ELF-1 (cell line): Measurements from ENCODE around the gene PDZD8.
"Not testable (repeated sequence)": the region's sequence is repeated elsewhere in the genome, so short reads cannot be mapped to it uniquely, and the experiment has no call there.

Experiments
- DNase-seq: peaks from one replicate; pipeline ENCODE4 v3.0.0-alpha.2; 2016; ENCODE audit warnings: low read depth, low spot score

Gene PDZD8

DNA sequence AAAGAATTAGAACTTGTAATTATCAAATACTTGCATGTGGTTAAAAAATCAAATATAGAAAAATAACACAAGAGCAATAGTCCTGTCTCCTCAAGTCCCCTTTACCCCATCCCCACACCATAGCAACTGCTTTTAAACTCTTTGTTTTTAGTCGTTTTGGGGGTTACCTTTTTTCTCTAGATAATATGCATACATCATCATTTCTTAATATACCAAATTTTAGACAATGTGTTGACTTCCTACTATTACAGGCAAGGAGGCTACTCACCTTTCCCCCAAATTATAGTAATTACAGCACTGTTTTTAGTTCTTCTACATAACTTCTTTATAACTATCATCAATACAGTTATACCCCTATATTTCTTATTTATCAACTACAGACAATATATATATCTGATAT lies 77.0 kb downstream of the PDZD8 start:
- DNase-seq: no peak

DNA sequence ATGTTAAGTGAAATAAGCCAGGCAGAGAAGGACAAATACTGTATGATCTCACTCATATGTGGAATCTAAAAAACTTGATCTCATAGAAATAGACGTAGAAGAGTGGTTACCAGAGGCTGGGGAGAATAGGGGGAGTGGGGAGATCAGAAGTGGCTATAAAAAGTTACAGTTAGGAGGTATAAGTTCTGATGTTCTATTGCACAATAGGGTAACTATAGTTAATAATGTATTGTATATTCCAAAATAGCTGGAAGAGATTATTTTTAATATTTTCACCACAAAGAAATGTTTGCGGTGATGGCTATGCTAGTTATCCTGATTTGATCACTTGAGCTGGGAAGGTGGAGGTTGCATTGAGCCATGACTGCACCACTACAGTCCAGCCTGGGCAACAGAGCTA lies 80.5 kb downstream of the PDZD8 start:
- no peak for DNase-seq

DNA sequence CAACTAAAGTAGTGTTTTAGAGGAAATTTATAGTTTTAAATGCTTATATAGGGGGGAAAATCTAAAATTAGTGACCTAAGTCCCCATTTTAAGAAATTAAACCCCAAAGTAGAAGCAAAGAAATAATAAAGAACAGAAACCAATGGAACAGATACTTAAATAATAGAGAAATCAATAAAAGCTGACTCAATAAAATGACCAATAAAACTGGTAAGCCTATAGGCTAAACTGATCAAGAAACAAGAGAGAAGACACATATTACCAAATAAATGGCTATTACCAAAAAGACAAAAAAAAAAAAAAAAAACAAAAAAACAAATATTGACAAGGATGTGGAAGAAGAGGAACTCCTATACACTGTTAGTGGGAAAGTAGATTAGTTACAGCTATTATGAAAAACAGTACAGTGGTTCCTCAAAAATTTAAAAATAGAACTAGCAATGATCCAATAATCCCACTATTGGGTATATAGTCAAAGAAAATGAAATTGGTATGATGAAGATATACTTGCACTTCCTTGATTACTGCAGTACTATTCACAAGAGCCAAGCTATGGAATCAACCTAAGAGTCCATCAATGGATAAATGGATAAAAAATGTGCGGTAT lies 81.1 kb downstream of the PDZD8 start:
- DNase-seq: no peak

DNA sequence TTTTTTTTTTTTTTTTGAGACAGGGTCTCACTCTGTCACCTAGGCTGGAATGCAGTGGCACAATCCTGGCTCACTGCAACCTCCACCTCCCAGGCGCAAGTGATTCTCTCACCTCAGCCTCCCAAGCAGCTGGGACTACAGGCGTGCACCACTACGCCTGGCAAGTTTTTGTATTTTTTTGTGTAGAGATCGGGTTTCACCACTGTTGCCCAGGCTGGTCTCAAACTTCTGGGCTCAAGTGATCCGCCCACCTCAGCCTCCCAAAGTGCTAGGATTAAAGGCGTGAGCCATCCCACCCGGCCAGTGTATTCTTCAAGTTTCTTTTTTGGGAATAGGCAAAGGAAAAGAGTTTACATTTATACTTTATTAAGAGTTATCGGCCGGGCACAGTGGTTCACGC lies 84.4 kb downstream of the PDZD8 start:
- DNase-seq: not testable (repeated sequence)

DNA sequence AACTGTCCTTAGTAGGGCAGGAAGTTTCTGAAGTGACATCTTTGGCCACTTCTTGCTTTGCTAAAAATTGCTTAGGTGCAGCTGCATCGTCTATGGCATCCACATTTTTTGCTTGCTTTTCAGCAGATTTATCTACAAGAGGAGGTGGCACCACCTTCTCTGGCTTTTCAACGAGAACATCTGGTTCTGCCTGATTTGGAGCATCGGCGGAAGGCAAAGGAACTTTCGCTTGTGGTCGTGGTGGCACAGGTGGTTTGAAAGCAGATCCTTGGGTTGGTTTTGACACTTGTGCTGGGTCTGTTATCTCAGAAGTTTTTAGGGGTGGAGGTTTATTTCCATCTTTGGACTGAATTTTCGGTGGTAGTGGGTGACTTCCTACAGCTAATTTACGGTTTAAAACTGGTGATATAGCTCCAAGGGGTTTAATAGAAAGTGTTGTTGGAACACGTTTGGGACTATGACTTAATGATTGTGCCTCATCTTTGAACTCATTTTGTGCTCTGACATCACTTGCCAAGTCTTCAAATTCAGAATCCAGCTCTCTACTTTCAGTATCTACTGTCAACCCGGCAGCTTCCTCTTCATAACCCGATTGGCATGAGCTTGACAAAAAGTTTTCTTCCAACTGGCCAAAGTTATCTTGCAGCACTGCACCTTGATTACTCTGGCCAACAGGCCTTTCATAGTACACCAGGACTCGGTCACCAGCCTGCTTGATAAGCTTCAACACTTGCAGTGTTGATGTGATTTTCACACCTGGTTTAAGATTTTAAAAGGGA lies 90.3 kb downstream of the PDZD8 start:
- DNase-seq: no peak

DNA sequence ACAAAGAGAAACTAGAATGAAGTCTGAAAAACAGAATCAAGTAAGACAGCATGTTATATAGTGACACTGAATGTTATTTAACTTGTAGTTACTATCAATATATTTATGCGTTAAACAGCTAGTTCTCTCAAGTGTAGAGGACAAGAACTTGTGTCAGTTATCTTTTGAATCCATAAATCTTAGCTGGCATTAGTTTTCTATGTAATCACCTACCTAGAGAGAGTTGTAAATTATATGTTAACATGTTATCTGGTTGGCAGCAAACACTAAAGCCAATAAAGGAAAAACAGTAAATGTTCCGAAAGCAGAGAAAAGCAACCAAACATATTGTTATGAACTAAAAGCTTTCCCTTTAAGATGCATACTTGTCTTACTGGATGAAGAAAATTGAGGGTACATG lies 97.6 kb downstream of the PDZD8 start:
- no peak for DNase-seq

DNA sequence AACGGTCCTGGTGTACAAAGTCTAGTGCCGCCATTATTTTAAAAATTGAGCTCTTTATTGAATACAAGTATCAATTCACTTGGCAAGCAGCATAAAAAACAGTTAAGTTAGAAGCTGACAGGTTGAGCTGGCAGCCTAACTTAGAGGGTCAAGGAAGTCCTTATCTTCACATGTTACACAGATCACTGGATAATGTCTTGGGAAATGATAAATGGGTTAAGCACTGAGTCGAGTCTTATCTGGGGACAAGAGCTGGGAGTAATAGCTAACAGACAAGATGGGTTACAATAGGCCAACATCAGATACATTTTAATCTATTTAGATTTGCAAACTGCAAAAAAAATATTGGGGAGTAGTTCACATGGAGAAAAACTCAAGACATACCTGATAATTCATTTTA lies 100.1 kb downstream of the PDZD8 start:
- DNase-seq: no peak

DNA sequence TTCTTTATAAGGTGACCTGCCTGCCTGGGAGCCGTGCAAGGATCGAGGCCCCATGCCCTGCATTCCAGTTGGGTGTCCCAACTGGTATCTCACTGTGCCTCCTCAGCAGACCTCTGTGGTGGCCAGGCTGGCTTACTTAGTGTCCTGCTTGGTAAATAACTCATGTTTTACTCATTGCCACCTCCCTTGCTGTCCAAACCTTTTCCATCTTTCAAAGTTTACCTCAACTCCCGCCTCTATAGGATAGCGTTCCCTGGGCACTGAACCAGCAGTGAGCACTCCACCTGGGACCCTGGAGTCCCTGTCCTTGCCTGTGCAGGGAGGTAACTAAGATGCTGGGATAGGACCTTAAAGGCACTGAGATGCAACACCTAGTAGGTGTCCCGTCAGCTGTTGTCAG lies 100.7 kb downstream of the PDZD8 start:
- DNase-seq: no peak

DNA sequence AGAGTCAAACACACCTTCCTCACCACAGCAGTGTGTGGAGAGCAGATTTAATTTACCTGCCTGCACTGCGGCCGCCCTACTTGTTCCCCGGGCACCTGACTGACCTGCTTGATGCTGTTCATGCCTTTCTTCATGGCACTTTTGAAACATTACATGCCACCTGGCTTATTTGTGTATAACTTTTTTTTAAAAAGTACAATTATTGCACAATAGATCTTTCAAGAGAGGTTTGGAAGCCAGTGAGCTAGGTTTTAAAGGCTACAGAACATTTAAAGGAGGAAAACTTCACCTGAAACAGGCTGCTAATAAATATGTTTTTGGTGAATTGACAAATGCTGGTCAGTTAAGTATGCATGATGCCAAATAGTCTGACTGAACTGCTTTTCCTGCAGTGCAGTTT lies 101.3 kb downstream of the PDZD8 start:
- no peak for DNase-seq

DNA sequence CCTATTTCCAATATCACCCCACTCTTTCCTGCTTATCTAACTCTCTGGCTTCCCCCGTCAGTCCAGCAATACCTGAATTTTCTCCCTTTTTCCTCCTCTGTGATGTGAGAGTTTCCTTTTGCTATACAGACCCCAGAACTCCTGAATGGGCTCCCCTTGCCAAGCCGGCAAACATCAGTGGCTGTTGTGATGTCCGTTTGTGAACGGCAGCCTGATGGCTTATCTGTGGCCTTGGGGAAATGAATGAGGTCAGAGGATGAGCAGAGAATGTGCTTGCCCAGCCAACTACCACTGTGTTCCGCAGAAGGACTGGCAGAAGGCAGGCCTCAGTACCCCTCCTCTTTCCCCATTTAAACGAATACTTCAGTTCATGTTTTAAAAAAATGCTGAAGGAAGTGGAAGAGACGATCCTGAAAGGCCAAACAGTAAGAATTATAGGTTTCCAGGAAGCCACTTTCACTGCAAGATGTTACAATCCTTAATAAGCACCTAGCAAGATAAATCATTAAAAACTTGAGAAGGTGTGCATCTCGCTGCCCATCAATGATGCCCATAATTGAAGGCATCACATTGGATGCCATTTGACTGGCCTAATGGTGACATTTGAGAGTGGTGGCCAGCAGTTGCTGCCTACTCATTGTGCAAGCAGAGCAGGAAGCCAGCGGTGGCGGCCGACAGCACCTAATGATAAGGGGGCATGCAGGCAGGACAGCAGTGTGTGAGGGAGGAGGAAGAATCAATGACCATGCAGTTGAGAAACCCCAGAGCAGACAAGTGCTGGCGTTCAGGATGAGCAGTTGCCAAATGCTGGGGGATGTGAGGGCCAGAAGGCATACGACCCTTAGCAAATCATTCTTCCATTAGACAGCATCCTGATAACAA lies 102.8 kb downstream of the PDZD8 start:
- no peak for DNase-seq

DNA sequence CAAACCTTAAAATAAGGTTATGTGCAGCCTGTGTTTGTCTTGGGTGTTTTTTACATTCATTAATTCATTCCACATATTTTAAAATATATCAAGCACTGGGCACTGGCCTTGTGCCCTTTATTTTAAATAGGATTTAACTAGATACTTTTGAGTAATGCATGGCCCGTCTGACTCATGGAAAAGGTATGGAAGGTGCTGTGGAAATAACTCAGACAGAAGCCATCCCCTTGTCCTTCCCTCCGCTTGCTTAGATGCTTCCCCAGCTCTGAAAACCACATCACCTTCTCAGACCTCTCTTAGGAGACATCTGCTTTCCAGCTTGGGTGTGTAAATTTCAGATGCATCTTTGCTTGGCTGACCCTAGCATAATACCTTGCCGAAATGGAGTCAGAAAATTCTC lies 103.8 kb downstream of the PDZD8 start:
- DNase-seq: no peak

DNA sequence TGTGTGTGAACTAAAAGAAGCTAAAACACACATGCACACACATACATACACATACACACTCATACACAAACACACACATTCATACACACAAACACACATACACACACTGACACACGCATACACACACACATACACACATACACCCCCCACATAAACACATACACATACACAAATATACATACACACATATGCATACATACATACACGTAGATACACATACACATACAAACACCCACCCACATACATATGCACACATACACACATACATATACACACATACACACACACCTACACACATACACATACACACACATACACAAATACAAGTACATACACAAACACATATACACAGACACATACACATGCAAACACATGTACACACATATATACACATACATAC lies 106.3 kb downstream of the PDZD8 start:
- no peak for DNase-seq

DNA sequence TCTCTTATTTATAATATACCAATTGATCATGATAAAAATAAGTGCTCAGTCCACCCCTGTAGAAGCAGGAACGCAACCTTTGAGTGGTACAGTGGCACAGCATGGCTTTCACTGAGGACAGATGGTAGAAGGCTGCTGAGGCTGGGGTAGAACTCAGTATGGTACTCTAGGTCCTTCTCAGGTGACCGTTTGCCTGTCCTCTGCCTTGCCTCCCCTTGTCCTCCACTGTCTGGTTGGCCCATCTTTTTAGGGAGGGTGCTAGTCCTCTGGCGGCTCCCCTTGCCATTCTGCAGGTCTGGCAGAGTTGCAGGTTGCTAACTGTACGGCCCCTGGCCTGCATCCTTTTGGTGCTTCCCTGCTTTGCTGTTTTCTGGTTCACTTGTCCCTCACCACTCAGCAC lies 107.0 kb downstream of the PDZD8 start:
- DNase-seq: no peak

DNA sequence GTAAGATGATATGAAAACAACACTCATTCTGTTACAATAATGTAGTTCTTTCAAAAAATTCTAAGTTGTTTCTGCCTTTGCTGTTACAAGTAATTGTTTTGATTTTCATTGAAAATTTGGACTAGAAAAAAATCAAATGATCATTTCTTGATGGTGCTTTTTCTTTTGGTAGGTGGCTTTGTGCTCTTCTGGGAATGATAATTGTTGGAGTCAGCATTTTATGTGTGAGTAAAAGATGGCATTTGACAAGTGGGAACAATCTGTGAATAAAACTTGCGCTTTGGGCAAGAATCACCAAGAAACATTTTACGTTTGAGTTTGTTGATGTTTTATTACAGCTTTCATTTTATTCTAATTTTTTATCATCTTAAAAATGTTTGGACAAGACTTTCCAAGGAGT lies 108.4 kb downstream of the PDZD8 start:
- DNase-seq: no peak

DNA sequence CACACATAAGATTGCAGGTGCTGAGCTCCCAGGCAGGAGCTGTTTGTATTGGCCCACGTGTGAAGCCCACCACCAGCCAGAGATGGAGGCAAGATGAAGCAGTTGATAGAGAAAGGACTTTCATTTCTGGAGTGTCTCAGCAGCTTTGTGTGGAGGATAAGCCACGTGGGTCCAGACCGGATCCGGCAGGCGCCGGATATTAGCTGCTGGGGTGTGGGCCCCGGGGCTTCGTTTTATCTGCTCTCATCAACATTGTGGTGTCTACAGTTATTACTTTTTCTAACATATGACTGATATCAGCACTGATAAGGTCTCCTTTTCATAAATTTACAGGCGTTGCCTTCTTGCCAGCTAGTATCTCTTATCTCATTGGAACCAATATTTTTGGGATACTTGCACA lies 108.8 kb downstream of the PDZD8 start:
- no peak for DNase-seq

DNA sequence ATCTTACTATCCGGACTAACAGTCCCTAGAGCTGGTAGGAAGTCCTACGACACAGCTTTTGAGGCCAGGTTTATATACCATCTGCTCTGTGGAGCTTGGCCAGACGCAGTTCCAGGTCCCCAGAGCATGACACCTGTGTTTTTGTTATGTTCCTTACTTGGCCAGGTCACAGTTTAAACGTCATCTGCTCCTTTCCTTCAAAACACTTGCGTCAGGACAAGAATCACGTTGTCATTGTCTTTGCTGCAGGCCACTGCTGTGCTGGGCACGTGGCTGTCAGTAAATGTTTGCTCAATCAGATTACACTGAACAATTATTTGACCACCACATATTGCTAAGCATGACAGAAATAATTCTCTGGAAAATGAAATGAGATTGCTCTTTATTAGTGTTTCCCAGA lies 110.5 kb downstream of the PDZD8 start:
- DNase-seq: no peak

DNA sequence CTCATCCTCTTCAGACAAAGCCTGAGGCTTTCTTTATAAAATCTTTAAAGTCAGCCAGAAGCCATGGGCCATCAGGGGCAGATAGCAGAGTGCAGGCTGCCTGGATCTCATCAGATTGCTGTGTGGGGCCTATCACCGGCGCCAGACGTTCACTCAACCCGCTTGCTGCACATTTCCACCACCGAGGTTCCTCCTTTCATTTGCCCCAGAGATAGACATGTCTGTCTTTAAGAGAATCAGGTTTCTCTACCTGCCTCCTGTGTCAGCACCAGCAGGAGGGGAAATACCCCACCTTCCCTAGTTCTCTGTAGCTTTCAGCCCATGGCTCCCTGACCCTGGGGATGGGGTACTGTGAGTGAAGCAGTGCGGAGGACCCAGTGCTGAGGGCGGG lies 112.3 kb downstream of the PDZD8 start:
- no peak for DNase-seq

DNA sequence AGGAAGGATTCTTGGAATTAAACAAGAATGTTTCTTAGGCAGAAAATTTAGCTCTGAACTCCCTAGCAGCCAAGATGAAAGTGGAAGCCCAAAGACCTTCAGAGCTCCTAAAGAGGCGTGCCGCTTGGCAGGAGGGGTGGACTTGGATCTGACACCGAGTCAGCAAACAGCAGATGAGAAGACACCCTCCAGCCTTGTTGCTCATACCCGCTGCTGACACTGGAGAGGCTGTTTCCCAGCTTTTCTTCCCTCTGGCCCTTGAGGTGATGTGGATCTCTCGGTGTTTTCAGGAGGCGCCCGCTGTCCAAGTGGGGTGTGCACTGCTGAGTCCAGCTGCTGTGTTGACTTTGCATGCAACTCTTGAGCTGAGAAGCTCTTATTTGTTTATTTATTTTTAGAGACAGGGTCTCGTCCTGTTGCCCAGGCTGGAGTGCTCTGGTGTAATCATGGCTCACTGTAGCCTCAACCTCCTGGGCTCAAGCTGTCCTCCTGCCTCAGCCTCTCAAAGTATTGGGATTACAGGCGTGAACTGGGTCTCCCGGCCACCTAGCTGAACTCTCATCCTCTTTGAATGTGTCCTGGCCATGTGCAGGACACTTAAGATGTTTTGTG lies 112.8 kb downstream of the PDZD8 start:
- DNase-seq: no peak

DNA sequence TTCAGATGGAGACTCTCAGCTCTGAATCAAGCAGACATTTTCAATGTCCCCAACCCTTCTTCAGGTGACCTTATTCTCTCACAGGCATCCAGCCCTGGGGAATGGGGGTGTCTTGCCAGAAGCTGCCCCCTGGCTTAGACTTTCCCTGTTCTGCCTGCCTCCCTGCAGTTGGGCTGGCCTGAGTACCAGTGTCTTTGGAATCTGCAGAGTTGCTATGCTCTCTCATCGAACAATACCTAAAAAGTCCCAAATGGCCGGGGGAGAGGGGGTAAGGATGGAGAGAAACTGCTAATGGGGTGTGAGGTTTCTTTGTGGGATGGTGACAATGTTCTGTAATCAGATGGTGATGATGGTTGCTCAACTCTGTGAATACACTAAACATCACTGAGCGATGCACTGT lies 113.7 kb downstream of the PDZD8 start:
- no peak for DNase-seq

DNA sequence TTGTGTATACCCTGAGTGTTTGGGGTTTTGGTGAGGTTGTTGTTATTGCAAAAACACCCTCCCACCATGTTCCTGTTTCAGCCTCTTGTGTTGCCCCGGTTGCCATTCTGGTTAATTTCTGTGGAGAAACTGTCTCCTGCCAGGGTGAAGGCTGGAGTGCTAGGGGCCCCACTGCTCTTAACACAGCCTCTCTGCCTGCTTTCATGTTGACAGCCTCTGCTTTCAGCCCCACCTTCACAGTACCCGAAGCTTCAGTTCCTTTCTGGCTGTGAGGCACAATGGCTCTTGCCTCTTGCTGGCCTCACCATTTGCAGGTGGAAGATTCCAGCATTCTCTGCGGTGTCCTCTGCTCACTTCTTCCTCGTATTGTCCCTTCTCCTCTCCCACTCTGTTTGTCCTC lies 115.2 kb downstream of the PDZD8 start:
- DNase-seq: peak; percentile 18

DNA sequence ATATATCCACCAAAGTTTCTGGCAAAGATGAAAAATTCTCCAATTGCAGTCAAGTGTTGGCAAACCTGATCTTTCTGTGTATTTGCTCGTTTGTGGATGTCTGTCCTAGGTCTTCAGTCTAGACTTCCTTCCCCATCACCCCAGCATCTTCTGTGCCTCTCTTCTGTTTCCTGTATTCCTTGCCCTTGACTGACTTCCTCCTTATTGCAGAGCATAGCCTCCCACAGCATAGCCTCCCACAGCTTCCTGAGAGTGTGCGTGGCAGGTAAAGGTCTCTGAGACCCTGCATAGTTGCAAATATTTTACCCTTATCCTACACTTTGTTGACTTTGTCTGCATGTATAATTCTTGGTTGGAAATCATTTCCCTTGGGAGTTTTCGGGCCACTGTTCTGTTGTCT lies 116.0 kb downstream of the PDZD8 start:
- no peak for DNase-seq

DNA sequence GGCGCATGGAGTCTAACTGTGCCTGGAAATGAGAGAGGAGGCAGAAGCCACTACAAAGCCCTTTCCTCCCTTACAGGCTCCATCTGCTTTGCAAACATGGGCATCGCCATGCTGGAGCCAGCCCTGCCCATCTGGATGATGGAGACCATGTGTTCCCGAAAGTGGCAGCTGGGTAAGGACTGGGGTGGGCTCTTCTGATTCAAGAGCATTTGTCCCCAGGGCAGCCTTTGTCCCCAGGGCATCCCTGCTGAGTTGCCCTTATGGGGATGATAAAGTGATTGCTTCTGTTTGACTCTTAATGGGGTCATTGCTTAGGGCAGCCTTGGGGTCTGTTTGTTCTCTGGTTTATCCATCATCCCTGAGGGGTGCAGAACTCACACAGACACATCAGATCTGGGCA lies 117.5 kb downstream of the PDZD8 start:
- DNase-seq: peak; percentile 14
